Measurements from ENCODE around the gene RFC1. TPM values are rescaled to one million over a fixed set of nuclear protein-coding genes. Genes with fewer than 3 reads are reported as not detected.

Gene RFC1
- total RNA-seq, 1 donor from 2014 or later, result 50.2 TPM

GRCh38 chr4:39255871-39256270 is 110.3 kb downstream of the RFC1 start:
- no peak for DNase-seq
- no peak for TF ChIP-seq CTCF (IDR thresholded peaks at IDR 0.05)
- Histone ChIP-seq H3K27ac (no peak overlapping the region), H3K36me3 (peaks cover 37% of the 10 kb centered on the region), H3K4me3 (no peak overlapping the region), H3K27me3 (ENCODE audit: low read depth) (no peaks in the 10 kb centered on the region), H3K4me1 (no peaks in the 10 kb centered on the region), H3K9me3 (no peaks in the 10 kb centered on the region)
- ATAC-seq, result no peak
- intact Hi-C loops (cut with DNase I), result no loop called here

GRCh38 chr4:39255266-39255665 is 110.9 kb downstream of the RFC1 start:
- ATAC-seq (no peak), DNase-seq (no peak)
- intact Hi-C loops (cut with DNase I), result no loop called here
- H3K27ac ChIP-seq, result peak overlapping the region; percentile 16
- TF ChIP-seq CTCF (IDR thresholded peaks at IDR 0.05), result no peak
- H3K4me1 ChIP-seq, result no peaks in the 10 kb centered on the region
- no peaks in the 10 kb centered on the region for H3K27me3 ChIP-seq (ENCODE audit: low read depth)
- no peak overlapping the region for H3K4me3 ChIP-seq
- H3K9me3 ChIP-seq, result no peaks in the 10 kb centered on the region
- H3K36me3 ChIP-seq, result peaks cover 37% of the 10 kb centered on the region

GRCh38 chr4:39243462-39243861 is 122.7 kb downstream of the RFC1 start:
- intact Hi-C loops (cut with DNase I), result no loop called here
- Histone ChIP-seq H3K9me3 (no peaks in the 10 kb centered on the region), H3K27ac (no peak overlapping the region), H3K36me3 (peaks cover 7% of the 10 kb centered on the region), H3K4me3 (no peak overlapping the region), H3K4me1 (no peaks in the 10 kb centered on the region), H3K27me3 (ENCODE audit: low read depth) (no peaks in the 10 kb centered on the region)
- no peak for TF ChIP-seq CTCF (IDR thresholded peaks at IDR 0.05)
- DNase-seq, result no peak
- ATAC-seq, result no peak

Small RNAs within 50 kb of the gene (microRNA-seq; reads per million reads assigned to microRNA genes)
- not detected for gene MIR5591 (ENCODE audit: borderline number of aligned reads)

Other genes starting within 250 kb of the RFC1 start
- gene WDR19, start 183.8 kb downstream of the RFC1 start, total RNA-seq, result 40.1 TPM
- 1.0 TPM for gene KLB, start 40.6 kb upstream of the RFC1 start, total RNA-seq
- gene RPL9, start 92.6 kb upstream of the RFC1 start, total RNA-seq, result 1,277 TPM
- gene LIAS, start 92.7 kb upstream of the RFC1 start, total RNA-seq, result 13.7 TPM
- 47.7 TPM for gene UGDH, start 161.1 kb upstream of the RFC1 start, total RNA-seq

Data from lower lobe of right lung (tissue), 2 donors.